ENCODE measurements around the gene CGB7. TPM values are rescaled to one million over a fixed set of nuclear protein-coding genes. Genes with fewer than 3 reads are reported as not detected.

The CGB7 gene
- total and polyA plus RNA-seq, 4 donors: 0.11 to 0.57 (median 0.25) TPM

Small RNA genes lying within 50 kb of the gene (small RNA-seq; reads per million reads assigned to genes)
- gene MIR6798 (ENCODE audit: low replicate concordance): 0.17 reads per million
- not detected for gene RN7SL708P (ENCODE audit: low replicate concordance)

Other genes starting within 250 kb of the CGB7 start
- 10 to 100 TPM; 36.5 to 93.7 TPM for gene BCAT2, start 246.7 kb downstream of the CGB7 start, total RNA-seq
- 10 to 100 TPM; 63.9 to 72.7 TPM for gene BCAT2, start 246.7 kb downstream of the CGB7 start, polyA plus RNA-seq
- gene HSD17B14, start 221.3 kb downstream of the CGB7 start, total RNA-seq: 10 to 100 TPM; 12.8 to 17.9 TPM
- 10 to 100 TPM in 1 of 2 donors, 1 to 10 TPM in 1; 9.0 to 39.1 TPM for gene HSD17B14, start 221.3 kb downstream of the CGB7 start, polyA plus RNA-seq
- 10 to 100 TPM in 1 of 2 donors, 1 to 10 TPM in 1; 8.4 to 57.7 TPM for gene PLEKHA4, start 189.1 kb downstream of the CGB7 start, total RNA-seq
- gene PLEKHA4, start 189.1 kb downstream of the CGB7 start, polyA plus RNA-seq: 10 to 100 TPM; 19.3 to 22.0 TPM
- gene PPP1R15A, start 185.3 kb downstream of the CGB7 start, total RNA-seq: 100 to 1,000 TPM; 101 to 104 TPM
- gene PPP1R15A, start 185.3 kb downstream of the CGB7 start, polyA plus RNA-seq: 100 to 1,000 TPM; 203 to 208 TPM
- under 1 TPM; 0.31 to 0.54 TPM for gene TULP2, start 159.0 kb downstream of the CGB7 start, total RNA-seq
- under 1 TPM; 0.13 to 0.20 TPM for gene TULP2, start 159.0 kb downstream of the CGB7 start, polyA plus RNA-seq
- 100 to 1,000 TPM; 214 to 346 TPM for gene NUCB1, start 157.4 kb downstream of the CGB7 start, total RNA-seq
- gene NUCB1, start 157.4 kb downstream of the CGB7 start, polyA plus RNA-seq: 100 to 1,000 TPM; 362 to 367 TPM
- gene DHDH, start 124.0 kb downstream of the CGB7 start, total RNA-seq: 1 to 10 TPM in 1 of 2 donors, under 1 TPM in 1; 0.51 to 2.8 TPM
- gene DHDH, start 124.0 kb downstream of the CGB7 start, polyA plus RNA-seq: 1 to 10 TPM in 1 of 2 donors, under 1 TPM in 1; 1.00 to 6.0 TPM
- gene BAX, start 102.9 kb downstream of the CGB7 start, total RNA-seq: 100 to 1,000 TPM in 1 of 2 donors, 10 to 100 TPM in 1; 25.9 to 109 TPM
- 100 to 1,000 TPM in 1 of 2 donors, 10 to 100 TPM in 1; 99.0 to 121 TPM for gene BAX, start 102.9 kb downstream of the CGB7 start, polyA plus RNA-seq
- gene FTL, start 92.4 kb downstream of the CGB7 start, total RNA-seq: 1,000 to 10,000 TPM; 2,880 to 6,540 TPM
- gene FTL, start 92.4 kb downstream of the CGB7 start, polyA plus RNA-seq: over 10,000 TPM; 17,775 to 22,369 TPM
- gene GYS1, start 64.4 kb downstream of the CGB7 start, total RNA-seq: 10 to 100 TPM; 34.1 to 49.7 TPM
- gene GYS1, start 64.4 kb downstream of the CGB7 start, polyA plus RNA-seq: 10 to 100 TPM; 22.7 to 29.7 TPM
- 100 to 1,000 TPM in 1 of 2 donors, 10 to 100 TPM in 1; 85.6 to 108 TPM for gene RUVBL2, start 63.9 kb downstream of the CGB7 start, total RNA-seq
- gene RUVBL2, start 63.9 kb downstream of the CGB7 start, polyA plus RNA-seq: 100 to 1,000 TPM in 1 of 2 donors, 10 to 100 TPM in 1; 80.7 to 112 TPM
- under 1 TPM in 1 of 2 donors, not detected in 1; 0.74 TPM for gene LHB, start 40.7 kb downstream of the CGB7 start, total RNA-seq
- gene LHB, start 40.7 kb downstream of the CGB7 start, polyA plus RNA-seq: under 1 TPM; 0.32 to 0.67 TPM
- not detected for gene CGB3, start 33.4 kb downstream of the CGB7 start, total RNA-seq
- gene CGB3, start 33.4 kb downstream of the CGB7 start, polyA plus RNA-seq: not detected
- gene CGB2, start 25.9 kb downstream of the CGB7 start, total RNA-seq: under 1 TPM in 1 of 2 donors, not detected in 1; 0.58 TPM
- gene CGB2, start 25.9 kb downstream of the CGB7 start, polyA plus RNA-seq: not detected
- not detected for gene CGB1, start 20.9 kb downstream of the CGB7 start, total RNA-seq
- gene CGB1, start 20.9 kb downstream of the CGB7 start, polyA plus RNA-seq: not detected
- not detected for gene CGB5, start 13.9 kb downstream of the CGB7 start, total RNA-seq
- not detected for gene CGB5, start 13.9 kb downstream of the CGB7 start, polyA plus RNA-seq
- gene CGB8, start 8.6 kb downstream of the CGB7 start, total RNA-seq: not detected
- not detected for gene CGB8, start 8.6 kb downstream of the CGB7 start, polyA plus RNA-seq
- gene NTF4, start 7.1 kb upstream of the CGB7 start, total RNA-seq: 1 to 10 TPM; 2.1 to 2.9 TPM
- 1 to 10 TPM; 2.8 to 5.2 TPM for gene NTF4, start 7.1 kb upstream of the CGB7 start, polyA plus RNA-seq
- gene KCNA7, start 14.9 kb upstream of the CGB7 start, total RNA-seq: not detected
- gene KCNA7, start 14.9 kb upstream of the CGB7 start, polyA plus RNA-seq: not detected
- gene SNRNP70, start 27.7 kb upstream of the CGB7 start, total RNA-seq: 100 to 1,000 TPM; 168 to 251 TPM
- 100 to 1,000 TPM; 143 to 191 TPM for gene SNRNP70, start 27.7 kb upstream of the CGB7 start, polyA plus RNA-seq
- 1 to 10 TPM; 6.6 to 7.8 TPM for gene LIN7B, start 56.6 kb upstream of the CGB7 start, total RNA-seq
- 10 to 100 TPM in 1 of 2 donors, 1 to 10 TPM in 1; 6.4 to 12.4 TPM for gene LIN7B, start 56.6 kb upstream of the CGB7 start, polyA plus RNA-seq
- gene C19orf73, start 61.4 kb upstream of the CGB7 start, total RNA-seq: 1 to 10 TPM in 1 of 2 donors, not detected in 1; 1.9 TPM
- 1 to 10 TPM; 3.1 to 4.3 TPM for gene C19orf73, start 61.4 kb upstream of the CGB7 start, polyA plus RNA-seq
- gene PPFIA3, start 61.8 kb upstream of the CGB7 start, total RNA-seq: 1 to 10 TPM; 3.0 to 8.4 TPM
- gene PPFIA3, start 61.8 kb upstream of the CGB7 start, polyA plus RNA-seq: 10 to 100 TPM in 1 of 2 donors, 1 to 10 TPM in 1; 8.8 to 10.6 TPM
- 1 to 10 TPM in 1 of 2 donors, under 1 TPM in 1; 0.18 to 5.7 TPM for gene HRC, start 97.6 kb upstream of the CGB7 start, total RNA-seq
- gene HRC, start 97.6 kb upstream of the CGB7 start, polyA plus RNA-seq: 1 to 10 TPM in 1 of 2 donors, under 1 TPM in 1; 0.14 to 2.0 TPM
- 10 to 100 TPM; 19.8 to 70.1 TPM for gene TRPM4, start 100.0 kb upstream of the CGB7 start, total RNA-seq
- gene TRPM4, start 100.0 kb upstream of the CGB7 start, polyA plus RNA-seq: 10 to 100 TPM; 15.6 to 24.9 TPM

Data from lung (tissue), 5 donors.